Endothelial cell of umbilical vein (primary cell): ENCODE data around the gene UAP1L1. TPM values are rescaled to one million over a fixed set of nuclear protein-coding genes. Genes with fewer than 3 reads are reported as not detected.
A peak's percentile ranks its signal among the peaks of the same experiment; 100 is the strongest.

Experiments used
- BruUV-seq: library from RNA; stranded (reverse); fragments of 400-500 nt; replicated peaks from 2 replicates; lab custom pipeline; 2021; lab: Mats Ljungman, UMichigan
- CTCF ChIA-PET: fragments of 300-600, 350-600 bp; sonication (Branson Sonifier 250); formaldehyde crosslinking; loops from one replicate; lab custom pipeline; 2021; ENCODE audit warnings: antibody characterized with exemption, inconsistent platforms; lab: Charles Lee
- POLR2A ChIA-PET: fragments of 300-600, 350-600 bp; sonication (Branson Sonifier 250); formaldehyde crosslinking; loops from one replicate; lab custom pipeline; 2021; ENCODE audit warnings: antibody characterized with exemption, inconsistent platforms; lab: Charles Lee
- DNase-seq: peaks from one replicate; pipeline ENCODE4 v3.0.0-alpha.2; 2011; ENCODE audit warnings: low read depth, low spot score
- FAIRE-seq: peaks from 2 replicates; lab custom pipeline; 2011; peaks lifted over from hg19 to GRCh38; lab: Jason Lieb, UNC
- H2AFZ ChIP-seq: 2 replicates; pipeline ENCODE4 v1.6.0; 2012; ENCODE audit warnings: low read depth, low read length, control low read depth, inconsistent platforms
- H3K27ac ChIP-seq: 2 replicates; pipeline ENCODE4 v1.5.1; 2011; ENCODE audit warnings: low read depth, mild to moderate bottlenecking, control low read depth, low read length, moderate library complexity; ENCODE audit not compliant: insufficient read depth
- H3K27me3 ChIP-seq, 2 experiments: 2 replicates each; pipeline versions ENCODE4 v1.6.0 to v1.6.1; 2011; ENCODE audit warnings: low read length in 2 of 2, mixed read lengths in 1 of 2; ENCODE audit not compliant: control insufficient read depth in 2 of 2, insufficient read depth in 2 of 2
- H3K36me3 ChIP-seq, 2 experiments: 2 replicates in 1 of 2; 3 replicates in 1 of 2; pipeline ENCODE4 v1.5.1; 2011; ENCODE audit warnings: low read length in 2 of 2, mild to moderate bottlenecking in 1 of 2, moderate library complexity in 1 of 2; ENCODE audit not compliant: control insufficient read depth in 2 of 2, insufficient read depth in 2 of 2; ENCODE audit errors: extremely low read depth in 1 of 2
- H3K4me1 ChIP-seq: 3 replicates; pipeline ENCODE4 v1.5.1; 2011; ENCODE audit warnings: mild to moderate bottlenecking, low read length; ENCODE audit not compliant: control insufficient read depth, insufficient read depth; ENCODE audit errors: extremely low read depth
- H3K4me2 ChIP-seq: 2 replicates; pipeline ENCODE4 v1.6.1; 2011; ENCODE audit warnings: low read length, control low read depth, mixed read lengths; ENCODE audit not compliant: insufficient read depth
- H3K4me3 ChIP-seq, 3 experiments: fragments of 200-600 bp in 1 of 3; sonication (generic), shearing (Covaris generic) in 1 of 3; replicated peaks in 1 of 3; 2 replicates each; pipeline ENCODE4 v1.5.1; 2011 to 2016; ENCODE audit warnings: control low read depth in 3 of 3, low read length in 3 of 3, mild to moderate bottlenecking in 2 of 3, inconsistent platforms in 1 of 3, low read depth in 1 of 3, moderate library complexity in 1 of 3; ENCODE audit not compliant: insufficient read depth in 1 of 3
- H3K79me2 ChIP-seq: 2 replicates; pipeline ENCODE4 v1.6.0; 2012; ENCODE audit warnings: low read length, inconsistent platforms; ENCODE audit not compliant: control insufficient read depth, insufficient read depth
- H3K9ac ChIP-seq: replicated peaks from 2 replicates; pipeline ENCODE3; 2011; ENCODE audit warnings: low read length, control low read depth; ENCODE audit not compliant: insufficient read depth; ENCODE audit errors: extremely low read depth
- H3K9me1 ChIP-seq: replicated peaks from 3 replicates; pipeline ENCODE4 v1.6.0; 2011; ENCODE audit warnings: mild to moderate bottlenecking, low read length; ENCODE audit not compliant: control insufficient read depth, insufficient read depth; ENCODE audit errors: extremely low read depth
- H3K9me3 ChIP-seq: replicated peaks from 2 replicates; pipeline ENCODE4 v1.5.1; 2012; ENCODE audit warnings: low read length, inconsistent platforms; ENCODE audit not compliant: control insufficient read depth, insufficient read depth
- H4K20me1 ChIP-seq: replicated peaks from 2 replicates; pipeline ENCODE3; 2011; ENCODE audit warnings: mild to moderate bottlenecking, low read length; ENCODE audit not compliant: control insufficient read depth, insufficient read depth; ENCODE audit errors: extremely low read depth
- CTCF ChIP-seq, 2 donors: IDR thresholded peaks; 1 replicate in 1 of 2; 2 replicates in 1 of 2; pipeline ENCODE4 v1.5.1; 2011; ENCODE audit warnings: low read length in 2 of 2, mild to moderate bottlenecking in 2 of 2, moderate library complexity in 2 of 2, control low read depth in 1 of 2, inconsistent platforms in 1 of 2, low read depth in 1 of 2; ENCODE audit not compliant: insufficient read depth in 1 of 2; ENCODE audit errors: extremely low read depth in 1 of 2
- FOS ChIP-seq: IDR thresholded peaks from 2 replicates; pipeline ENCODE4 v1.6.1; 2011; ENCODE audit warnings: mild to moderate bottlenecking, low read length, moderate library complexity, borderline replicate concordance; ENCODE audit not compliant: insufficient read depth
- POLR2A ChIP-seq: IDR thresholded peaks from 2 replicates; pipeline ENCODE4 v1.6.1; 2012; ENCODE audit warnings: low read depth, mild to moderate bottlenecking, control low read depth, low read length
- dilution Hi-C: fragments of 300-500 bp; cut with MboI; formaldehyde crosslinking; loops from one replicate; pipeline ENCODE4 v1.15.0; 2019; ENCODE audit warnings: low sequenced_read_pairs; ENCODE audit not compliant: extremely low pct_ligation_motif_present
- intact Hi-C: fragments of 100-400 bp; cut with micrococcal nuclease; formaldehyde crosslinking; loops from one replicate; pipeline ENCODE4 v1.10.0; 2022
- polyA plus RNA-seq, 4 experiments: library from polyadenylated mRNA; depleted of rRNA in 3 of 4; stranded (reverse) in 3 of 4; unstranded in 1 of 4; fragments of >200 nt; gene quantifications; 2 replicates each; pipeline versions ENCODE4 v1.2.1 to v1.2.3, GENCODE V29; 2011 to 2012; ENCODE audit warnings: missing spikeins in 1 of 4
- total RNA-seq: library from RNA; stranded (reverse); gene quantifications from 2 replicates; pipeline ENCODE4 v1.2.3, GENCODE V29; 2021

UAP1L1 gene
- total and polyA plus RNA-seq, 2 donors (not counting 3 experiments of a cell fraction or from before 2014, with no cell fraction given), result 26.0 to 41.7 TPM

GRCh38 chr9:137049544-137050449 is 27.5 kb upstream of the UAP1L1 start:
- no peak overlapping the region for H3K9ac ChIP-seq
- no peak overlapping the region for H2AFZ ChIP-seq
- H4K20me1 ChIP-seq, result no peaks in the 10 kb centered on the region
- peaks cover 9% of the 10 kb centered on the region for H3K4me1 ChIP-seq
- no peak overlapping the region for H3K27ac ChIP-seq
- no TSS peak for BruUV-seq
- H3K79me2 ChIP-seq, result peaks cover 7% of the 10 kb centered on the region
- intact Hi-C loops, result no loop called here
- peaks cover 8 to 21% of the 10 kb centered on the region in 2 experiments for H3K27me3 ChIP-seq
- no peak overlapping the region for H3K4me2 ChIP-seq
- CTCF ChIA-PET, result interaction anchor here (1.2 to 4.7 kb wide), 9 partner anchors 9 to 242 kb away, joined by 3 to 152 read pairs (median 7); partner anchors contain the start of genes RABL6, RNF224 and SAPCD2
- DNase-seq (peak; percentile 42), FAIRE-seq (peak; percentile 60)
- no peaks in the 10 kb centered on the region for H3K9me1 ChIP-seq
- H3K9me3 ChIP-seq, result no peaks in the 10 kb centered on the region
- no peak for TF ChIP-seq POLR2A
- TF ChIP-seq CTCF (IDR thresholded peaks at IDR 0.05; ENCODE audit: extremely low read depth in 1 of 2, insufficient read depth in 1 of 2, low read depth in 1 of 2, low read length in 2 of 2), result peak; percentile 54 to 79
- H3K36me3 ChIP-seq, result no peaks in the 10 kb centered on the region
- no peak overlapping the region for H3K4me3 ChIP-seq
- dilution Hi-C loops, result no loop called here
- POLR2A ChIA-PET, result no interaction called here

- TF ChIP-seq POLR2A, result no peak
- no peak for TF ChIP-seq FOS
- H3K4me1 ChIP-seq, result peaks cover 4% of the 10 kb centered on the region
- FAIRE-seq, result no peak
- no peaks in the 10 kb centered on the region for H3K9me3 ChIP-seq
- no peak overlapping the region for H3K9ac ChIP-seq
- H3K4me3 ChIP-seq, result no peak overlapping the region
- DNase-seq, result no peak
- no peak overlapping the region for H3K4me2 ChIP-seq
- POLR2A ChIA-PET, result no interaction called here
- no peaks in the 10 kb centered on the region for H3K9me1 ChIP-seq
- H4K20me1 ChIP-seq, result no peaks in the 10 kb centered on the region
- CTCF ChIA-PET, result interaction anchor here (2.5 to 4.7 kb wide), 2 partner anchors 8 to 18 kb away, joined by 12 to 152 read pairs; partner anchors contain the start of gene SAPCD2
- no peaks in the 10 kb centered on the region for H3K36me3 ChIP-seq
- H2AFZ ChIP-seq, result no peak overlapping the region
- intact Hi-C loops, result no loop called here
- no TSS peak for BruUV-seq
- H3K79me2 ChIP-seq, result peaks cover 2% of the 10 kb centered on the region
- H3K27ac ChIP-seq, result no peak overlapping the region
- H3K27me3 ChIP-seq, result peaks cover 8 to 21% of the 10 kb centered on the region in 2 experiments
- dilution Hi-C loops, result no loop called here
These were observed 26.7 kb upstream of the UAP1L1 start for GRCh38 chr9:137050570-137050969.
